Measurements from ENCODE around the gene PYGM. TPM values are rescaled to one million over a fixed set of nuclear protein-coding genes. Genes with fewer than 3 reads are reported as not detected.

PYGM gene
- total RNA-seq, 1 experiment from 2014 or later = 3.6 TPM

- H3T11ph ChIP-seq (ENCODE audit: low read length) = no peak within 1 kb of the TSS
- H2BK120ac ChIP-seq (ENCODE audit: low read depth, low read length, poor library complexity, severe bottlenecking) = no peak within 1 kb of the TSS
- Mint-ChIP-seq H3K27me3 (ENCODE audit: low read depth) (peaks cover 57% of the 10 kb centered on the region), H3K4me3 (peak within 1 kb of the TSS; percentile 66 to 80), H3K27ac (no peak within 1 kb of the TSS), H3K36me3 (ENCODE audit: insufficient read depth in 1 of 3, low read depth in 3 of 3) (peaks cover 0 to 6% (median 0%) of the 10 kb centered on the region in 3 experiments; a peak in 1 of 7 replicates), H3K9me3 (no peaks in the 10 kb centered on the region), H3K4me1 (peaks cover 40 to 42% of the 10 kb centered on the region in 2 experiments)
- no peak within 1 kb of the TSS for H3K27ac ChIP-seq (ENCODE audit: insufficient read length, low read depth, low read length)
- H3K79me2 ChIP-seq (ENCODE audit: insufficient read depth, low read length) = no peaks in the 10 kb centered on the region
- H2BK12ac ChIP-seq (ENCODE audit: insufficient read length, low read depth, low read length) = no peak within 1 kb of the TSS
- no peak within 1 kb of the TSS for H3K23ac ChIP-seq (ENCODE audit: insufficient read length, low read depth, low read length)
- H3K4me1 ChIP-seq (ENCODE audit: insufficient read depth, low read length) = no peaks in the 10 kb centered on the region; the same call in 1 of the 2 replicates
- peak within 1 kb of the TSS; percentile 13 for H3K18ac ChIP-seq (ENCODE audit: insufficient read length, low read depth, low read length)
- DNase-seq = peak; percentile 85
- H4K5ac ChIP-seq (ENCODE audit: insufficient read length, low read depth, low read length) = no peak within 1 kb of the TSS
- peak; percentile 84 for TF ChIP-seq CTCF (conservative IDR thresholded peaks at IDR 0.05)
- H3K9me3 ChIP-seq (ENCODE audit: control insufficient read depth, low read depth, low read length) = no peaks in the 10 kb centered on the region
- no peak within 1 kb of the TSS for H3K9ac ChIP-seq (ENCODE audit: extremely low read depth, insufficient read length, low read length)
- H3K4me2 ChIP-seq (ENCODE audit: insufficient read depth, insufficient read length, low read length) = peak within 1 kb of the TSS; percentile 91
- no peak within 1 kb of the TSS for H4K8ac ChIP-seq (replicated peaks; ENCODE audit: insufficient read length, low read depth, low read length)
- no peak within 1 kb of the TSS for H2BK20ac ChIP-seq (ENCODE audit: low read depth, low read length, poor library complexity, severe bottlenecking)
- H3K4ac ChIP-seq (ENCODE audit: low read depth, low read length) = no peak within 1 kb of the TSS
- H4K91ac ChIP-seq (ENCODE audit: insufficient read length, low read depth, low read length) = no peak within 1 kb of the TSS
- no peak within 1 kb of the TSS; the same call in 1 of the 2 replicates for H3K14ac ChIP-seq (ENCODE audit: insufficient read depth, low read length)
- H3K56ac ChIP-seq (ENCODE audit: insufficient read length, low read depth, low read length) = no peak within 1 kb of the TSS
- peaks cover 43% of the 10 kb centered on the region for H3K23me2 ChIP-seq (ENCODE audit: insufficient read length, low read depth, low read length, poor library complexity, severe bottlenecking)
- H4K20me1 ChIP-seq (ENCODE audit: control insufficient read depth, insufficient read depth, insufficient read length) = no peaks in the 10 kb centered on the region
- H2AK5ac ChIP-seq (ENCODE audit: insufficient read length, low read length) = no peak within 1 kb of the TSS
- no peak within 1 kb of the TSS for H2AFZ ChIP-seq (ENCODE audit: low read length)
- H3K27me3 ChIP-seq (ENCODE audit: insufficient read depth, low read length) = peaks cover 1% of the 10 kb centered on the region; the same call in 1 of the 2 replicates
- H2BK15ac ChIP-seq (ENCODE audit: low read depth, low read length) = no peak within 1 kb of the TSS
- no peaks in the 10 kb centered on the region for H3K79me1 ChIP-seq (ENCODE audit: insufficient read depth, low read depth, low read length, poor library complexity, severe bottlenecking)
- no peak within 1 kb of the TSS for H2BK5ac ChIP-seq (ENCODE audit: insufficient read length, low read length)
- no CpG with 5 or more reads among the region's 57 CpGs for WGBS (ENCODE audit: extremely low coverage, insufficient read length, low lambda C conversion rate)
These were observed 15.9 kb downstream of the PYGM start, which contains the start of gene RASGRP2 for GRCh38 chr11:64743591-64744543. RASGRP2 (minus strand) TSS chr11:64744142; CDS start chr11:64742866, 1,276 bp downstream.

All from H9 (cell line).